Effector CD8-positive, alpha-beta T cell (primary cell): ENCODE measurements around the gene ITGA3.

ENCODE experiments used
- DNase-seq: peaks from one replicate; lab custom pipeline; 2025; lab: John Stamatoyannopoulos, UW
- total RNA-seq, 4 experiments: gene quantifications; one replicate each; lab custom pipeline; 2026; lab: John Stamatoyannopoulos, UW

The ITGA3 gene
- total RNA-seq, result 17.6 to 31.9 (median 28.2) reads per million in 4 experiments

- DNase-seq, result peak; percentile 46
Measured at GRCh38 chr17:50055426-50056216, at the start of gene ITGA3. TSS of gene ITGA3 (plus strand) at chr17:50056110. CDS start at chr17:50056440, 330 bp downstream.

GRCh38 chr17:50009282-50009681, 46.6 kb upstream of the ITGA3 start:
- no peak for DNase-seq

DNA sequence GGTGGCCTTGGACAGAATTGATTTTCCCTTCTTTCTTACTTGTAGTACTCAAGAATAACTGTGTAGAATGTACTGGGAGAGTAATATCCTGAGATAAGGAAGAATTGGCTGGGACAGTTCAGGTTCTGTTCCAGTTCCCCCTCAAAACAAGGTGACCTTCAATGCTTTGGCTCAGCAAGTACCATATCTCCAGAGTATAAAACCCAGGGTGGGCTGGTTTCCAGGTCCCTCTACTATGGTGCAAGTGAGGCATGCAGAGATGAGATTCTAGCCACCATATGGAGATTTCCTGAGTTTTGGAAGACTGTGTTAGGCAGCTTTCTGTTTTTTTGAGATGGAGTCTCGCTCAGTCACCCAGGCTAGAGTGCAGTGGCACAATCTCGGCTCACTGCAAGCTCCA, 42.8 kb upstream of the ITGA3 start:
- DNase-seq, result no peak

DNA sequence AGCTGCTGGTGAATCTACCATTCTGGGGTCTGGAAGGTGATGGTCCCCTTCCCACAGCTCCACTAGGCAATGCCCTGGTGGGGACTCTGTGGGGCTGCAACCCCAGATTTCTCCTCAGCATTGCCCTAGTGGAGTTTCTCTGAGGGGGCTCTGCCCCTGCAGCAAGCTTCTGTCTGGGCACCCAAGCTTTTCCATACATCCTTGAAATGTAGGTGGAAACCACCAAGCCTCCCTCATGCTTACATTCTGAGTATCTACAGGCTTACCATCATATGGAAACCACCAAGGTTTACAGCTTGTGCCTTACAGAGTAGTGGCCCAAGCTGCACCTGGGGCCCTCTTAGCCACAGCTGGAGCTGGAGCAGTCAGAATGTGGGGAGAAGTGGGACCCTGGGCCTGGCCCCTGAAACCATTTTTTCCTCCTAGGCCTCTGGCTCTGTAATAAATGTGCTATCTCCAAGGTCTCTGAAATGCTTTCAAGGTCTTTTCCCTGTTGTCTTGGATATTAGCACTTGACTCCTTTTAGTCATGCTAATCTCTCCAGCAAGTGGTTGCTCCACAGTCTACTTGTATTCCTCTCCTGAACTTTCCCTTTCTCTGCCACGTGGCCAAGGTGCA, 41.3 kb upstream of the ITGA3 start:
- DNase-seq, result no peak

DNA sequence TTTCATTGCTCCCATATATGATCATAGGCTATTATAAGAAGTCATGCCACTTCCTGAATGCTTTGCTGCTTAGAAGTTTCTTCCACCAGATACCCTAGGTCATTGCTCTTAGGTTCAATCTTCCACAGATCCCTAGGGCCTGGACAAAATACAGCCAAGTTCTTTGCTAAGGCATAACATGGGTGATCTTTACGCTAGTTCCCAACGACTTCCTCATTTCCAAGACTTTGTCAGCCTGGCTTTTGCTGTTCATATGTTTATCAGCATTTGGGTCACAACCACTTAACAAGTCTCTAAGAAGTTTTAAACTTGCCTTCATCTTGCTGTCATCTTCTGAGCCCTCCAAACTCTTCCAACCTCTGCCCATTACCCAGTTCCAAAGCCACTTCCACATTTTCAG, 40.8 kb upstream of the ITGA3 start:
- no peak for DNase-seq

- no peak for DNase-seq
Measured at GRCh38 chr17:50018909-50019308, 37.0 kb upstream of the ITGA3 start.

DNA sequence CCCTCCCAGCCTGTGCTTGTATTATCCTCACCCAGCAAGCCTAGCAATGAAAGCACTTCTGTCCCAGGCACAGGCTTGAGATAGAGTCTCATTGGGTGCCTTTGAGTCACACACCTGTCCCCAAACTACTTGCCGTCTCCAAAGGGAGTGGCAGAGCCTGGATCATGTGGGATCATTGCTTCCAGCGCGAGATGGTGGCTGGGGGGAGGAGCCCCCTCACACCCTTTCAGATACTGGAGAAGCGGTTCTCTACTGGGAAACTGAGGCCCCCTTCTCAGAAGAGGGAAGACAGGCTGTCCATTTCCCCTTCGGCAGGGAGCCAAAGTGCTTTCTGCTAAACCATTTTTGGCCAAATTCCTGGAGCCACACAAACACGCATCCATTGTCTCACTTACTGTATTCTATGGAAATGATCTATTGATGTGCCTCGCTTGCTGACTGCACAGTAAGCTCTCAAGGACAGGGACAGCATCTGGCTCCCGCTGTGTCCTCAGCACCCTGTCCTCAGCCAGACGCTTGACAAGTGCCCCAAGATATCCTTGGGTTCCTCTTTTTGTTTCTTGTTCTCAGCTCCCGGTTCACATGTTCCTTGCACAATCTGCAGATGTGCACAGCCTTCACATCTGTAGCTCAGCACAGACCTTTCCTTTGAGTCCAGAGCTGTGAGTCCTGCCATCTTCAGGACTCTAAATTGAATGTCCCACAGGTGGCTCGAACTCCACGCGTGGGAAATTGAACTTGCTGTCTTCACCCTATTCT, 34.9 kb upstream of the ITGA3 start:
- DNase-seq, result no peak

DNA sequence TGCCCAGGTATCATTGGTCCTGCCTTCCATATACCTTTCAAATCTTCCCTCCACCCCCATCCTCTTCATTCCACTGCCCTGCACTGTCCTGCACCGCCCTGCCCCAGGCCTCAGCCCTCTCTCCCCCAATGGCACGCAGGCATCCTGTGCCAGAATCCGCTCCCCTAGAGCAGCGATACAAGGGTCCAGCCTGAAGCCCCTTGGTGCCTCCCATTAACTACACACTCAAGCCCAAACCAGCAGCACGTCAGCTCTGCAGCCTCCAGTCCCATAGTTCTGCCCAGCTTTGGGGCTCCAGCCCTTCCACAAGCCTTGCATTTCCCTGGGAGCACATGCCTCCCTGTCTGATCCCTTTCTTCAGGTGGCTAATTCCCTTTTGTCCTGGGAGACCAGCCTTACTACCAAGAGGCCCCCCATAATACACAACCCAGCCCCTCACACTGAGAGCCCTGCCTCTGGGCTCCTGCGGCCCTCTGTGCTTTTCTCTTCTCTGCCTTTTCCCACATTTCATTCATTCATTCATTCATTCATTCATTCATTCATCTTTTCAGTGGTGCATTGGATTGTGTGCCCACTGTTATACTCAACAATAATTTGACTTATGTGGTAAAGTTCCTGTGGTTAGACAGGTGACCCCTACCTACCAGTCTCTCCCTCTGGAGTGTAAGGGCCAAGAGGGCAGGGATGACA, 34.1 kb upstream of the ITGA3 start:
- DNase-seq, result no peak

GRCh38 chr17:50022463-50023130, 33.3 kb upstream of the ITGA3 start:
- DNase-seq, result no peak

GRCh38 chr17:50023520-50023919, 32.4 kb upstream of the ITGA3 start:
- DNase-seq, result no peak

DNA sequence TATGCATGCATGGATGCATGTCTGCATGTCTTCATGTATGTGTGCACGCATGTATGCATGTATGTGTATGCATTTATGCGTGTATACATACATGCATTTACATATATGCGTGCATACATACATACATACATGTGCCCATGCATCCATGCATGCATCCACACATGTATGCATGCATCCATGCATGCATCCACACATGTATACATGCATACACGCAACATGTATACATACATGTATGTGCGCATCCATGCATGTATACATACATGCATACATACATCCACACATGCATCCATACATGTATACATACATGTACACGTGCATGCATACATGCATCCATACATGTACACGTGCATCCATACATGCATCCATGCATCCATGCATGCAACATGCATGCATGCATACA, 31.1 kb upstream of the ITGA3 start:
- DNase-seq, result no peak

DNA sequence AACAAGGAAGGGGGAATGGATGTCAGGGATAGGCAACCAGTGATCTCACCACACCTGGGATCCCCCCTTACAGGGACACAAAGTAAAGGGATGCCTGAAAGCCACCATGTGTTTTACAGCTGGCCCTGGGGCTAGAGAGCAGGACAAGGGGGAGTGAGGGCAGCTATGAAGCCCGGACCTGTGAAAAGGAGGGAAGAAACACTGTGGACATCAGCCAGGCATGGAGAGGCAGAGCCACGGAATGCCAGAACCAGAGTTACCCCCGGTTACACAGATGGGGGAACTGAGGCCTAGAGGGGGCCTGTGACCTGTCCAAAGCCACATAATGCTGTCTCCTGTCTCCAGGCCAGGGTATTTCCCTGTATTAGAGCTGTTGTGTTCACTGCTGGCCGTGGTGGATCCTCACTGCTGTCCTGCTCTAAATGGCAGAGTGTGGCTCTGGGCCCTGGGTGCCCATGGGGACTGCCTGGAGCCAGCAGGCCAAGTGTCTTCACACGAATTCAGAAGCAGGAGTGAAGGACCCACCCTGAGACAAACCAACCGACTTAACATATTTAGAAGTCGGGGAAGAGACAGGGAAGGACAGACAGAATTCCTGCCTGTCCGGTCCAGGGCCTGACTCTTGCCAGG, 29.7 kb upstream of the ITGA3 start:
- no peak for DNase-seq

DNA sequence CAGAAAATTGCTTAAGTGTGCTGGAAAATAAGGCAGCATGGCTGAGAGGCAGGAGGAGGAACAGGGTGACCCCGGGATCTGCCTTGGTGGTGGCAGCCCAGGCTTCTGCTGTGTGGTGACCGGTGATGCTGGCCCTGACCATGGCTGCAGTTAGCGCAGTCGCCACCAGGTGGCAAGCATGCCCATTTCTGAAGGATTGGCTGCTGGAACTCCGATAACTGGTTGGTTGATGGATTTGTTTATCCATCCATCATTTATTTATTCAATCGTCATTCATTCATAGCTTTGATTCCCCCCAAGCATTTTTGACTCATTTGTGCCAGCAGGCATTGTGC, 29.1 kb upstream of the ITGA3 start:
- DNase-seq, result peak; percentile 67

GRCh38 chr17:50027172-50027880, 28.6 kb upstream of the ITGA3 start:
- DNase-seq, result no peak

DNA sequence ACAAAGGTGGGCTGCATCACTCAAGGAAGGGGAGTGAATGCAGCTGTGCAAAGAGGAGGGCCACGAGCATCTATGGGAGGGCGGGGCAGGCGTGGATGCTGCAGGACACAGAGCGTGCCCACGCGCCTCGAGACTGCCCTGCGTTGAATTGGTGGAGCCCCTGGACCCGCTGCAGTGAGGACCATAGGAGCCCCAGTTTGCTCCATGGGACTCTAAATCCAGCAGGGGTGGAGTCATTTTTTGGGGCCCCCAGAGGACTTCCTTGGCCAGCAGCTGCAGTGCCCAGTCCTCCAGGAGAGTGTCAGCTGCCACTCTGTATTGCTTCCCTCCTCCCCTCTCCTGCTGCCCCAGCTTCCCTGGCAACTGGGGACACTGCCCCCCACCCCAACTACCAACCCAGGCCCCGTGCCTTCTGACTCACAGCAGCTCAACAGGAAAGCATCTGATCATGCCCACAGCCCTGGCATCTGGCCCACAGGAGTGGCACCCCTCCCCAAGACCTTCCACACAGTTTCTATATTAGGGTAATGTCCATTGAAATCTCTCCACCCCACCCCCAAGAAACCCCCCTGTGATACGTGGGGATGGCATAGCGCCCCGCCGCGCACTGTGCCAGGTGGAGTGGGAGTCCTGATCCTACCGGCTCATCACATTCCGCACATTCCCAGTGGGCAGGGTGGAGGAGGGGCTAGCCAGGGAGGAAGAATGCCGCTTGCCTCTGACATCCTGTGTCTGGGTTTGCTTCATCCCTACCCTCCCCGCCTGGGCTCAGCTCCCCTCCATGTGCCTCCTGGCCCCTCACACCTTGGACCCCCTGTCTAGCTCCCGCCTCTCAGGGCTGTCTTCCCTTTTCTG, 27.8 kb upstream of the ITGA3 start:
- DNase-seq, result no peak

DNA sequence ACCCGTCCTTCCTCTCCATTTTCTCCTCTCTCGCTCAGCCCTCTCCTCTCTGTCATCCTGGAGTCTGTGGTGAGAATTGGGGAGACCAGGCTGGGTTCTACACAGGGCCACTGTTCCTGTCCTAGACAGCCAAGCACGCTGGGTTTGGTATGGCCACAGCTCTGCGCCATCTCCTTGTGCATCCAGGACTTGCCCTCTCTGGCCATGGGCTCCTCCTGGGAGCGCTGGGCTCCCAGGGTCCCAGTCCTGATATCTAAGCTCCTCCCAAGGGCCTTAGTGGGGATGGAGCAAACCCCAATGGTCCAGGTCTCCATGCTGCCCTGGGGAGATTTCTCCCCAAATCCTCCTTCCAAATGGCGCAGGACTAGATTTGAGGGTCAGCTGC, 27.2 kb upstream of the ITGA3 start:
- no peak for DNase-seq

DNA sequence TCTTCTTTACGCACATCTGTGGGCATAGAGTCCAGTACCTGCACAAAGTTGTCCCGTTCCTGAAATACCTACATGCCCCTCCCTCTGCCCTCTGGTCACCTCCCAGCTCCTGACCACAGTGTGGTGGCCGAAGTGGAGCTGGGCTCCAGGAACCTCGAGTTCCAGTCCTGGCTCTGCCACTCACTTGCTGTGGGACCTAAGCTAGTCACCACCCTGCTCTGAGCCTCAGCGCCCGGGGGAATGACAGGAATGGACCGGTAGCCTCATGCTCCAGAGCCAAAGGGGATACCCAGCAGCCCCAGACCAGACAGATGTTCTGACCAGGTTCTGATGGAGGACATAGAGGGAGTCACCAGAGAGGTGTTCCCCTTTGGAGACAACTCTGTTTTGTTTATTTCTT, 26.7 kb upstream of the ITGA3 start:
- no peak for DNase-seq

DNA sequence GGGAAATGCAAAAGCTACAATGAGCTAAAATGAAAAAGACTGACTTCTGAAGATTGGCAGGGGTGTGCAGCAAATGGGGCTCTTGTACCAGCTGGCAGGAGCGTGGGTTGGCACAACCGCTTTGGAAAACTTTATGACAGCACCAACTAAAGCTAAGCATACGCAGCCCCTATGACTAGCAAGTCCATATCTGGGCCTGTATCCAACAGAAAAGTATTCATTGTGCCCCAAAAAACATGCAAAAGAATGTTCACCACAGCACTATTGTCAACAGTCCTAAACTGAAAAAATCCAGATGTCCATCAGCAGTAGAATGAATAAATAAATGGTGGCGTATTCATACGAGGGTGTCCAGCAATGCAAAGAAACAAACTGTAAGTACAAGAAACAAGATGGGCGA, 22.6 kb upstream of the ITGA3 start:
- DNase-seq, result no peak

GRCh38 chr17:50034498-50035364, 21.2 kb upstream of the ITGA3 start:
- DNase-seq, result no peak
